HepG2 (cell line): Measurements from ENCODE around the gene FNDC3B. TPM values are rescaled to one million over a fixed set of nuclear protein-coding genes. Genes with fewer than 3 reads are reported as not detected.
"Not testable (repeated sequence)": the region's sequence is repeated elsewhere in the genome, so short reads cannot be mapped to it uniquely, and the experiment has no call there.

Experiments used
- ATAC-seq: fragments of 200-7000 bp; cut with Tn5 transposase; 3 replicates; pipeline ENCODE4 v1.9.1; 2020; ENCODE audit warnings: mild to moderate bottlenecking, moderate library complexity
- BruUV-seq: library from RNA; stranded (reverse); fragments of 400-500 nt; replicated peaks from 2 replicates; lab custom pipeline; 2021; lab: Mats Ljungman, UMichigan
- CTCF ChIA-PET: fragments of 300-600 bp; formaldehyde crosslinking; extraction: SDS; loops from one replicate; lab custom pipeline; 2021; ENCODE audit warnings: low total read pairs, inconsistent platforms, low intra/inter-chr PET ratio; lab: Yijun Ruan, JAX
- POLR2A ChIA-PET: fragments of 350-600 bp; sonication (Branson Sonifier 250); formaldehyde crosslinking; loops from one replicate; lab custom pipeline; 2020; ENCODE audit warnings: antibody characterized with exemption, inconsistent platforms; lab: Yijun Ruan, JAX
- DNase-seq: peaks from one replicate; pipeline ENCODE4 v3.0.0-alpha.2; 2015; ENCODE audit warnings: low spot score
- FAIRE-seq: peaks from 3 replicates; lab custom pipeline; 2011; peaks lifted over from hg19 to GRCh38; lab: Jason Lieb, UNC
- H2AFZ ChIP-seq: one replicate; pipeline ENCODE4 v1.6.1; 2011; ENCODE audit warnings: low read length, inconsistent platforms
- H3K27ac ChIP-seq: fragments of 300-600 bp; 3 replicates; pipeline ENCODE4 v1.8.0; 2011; ENCODE audit warnings: mixed run types, mild to moderate bottlenecking, mixed read lengths, low read length, inconsistent platforms; ENCODE audit not compliant: insufficient read depth; ENCODE audit errors: extremely low read length
- H3K27me3 ChIP-seq, 2 experiments: fragments of 200-600 bp in 1 of 2; 2 replicates in 1 of 2; 3 replicates in 1 of 2; pipeline versions ENCODE4 v1.6.0 to v1.8.0; 2011; ENCODE audit warnings: low read length in 2 of 2, mild to moderate bottlenecking in 2 of 2, moderate library complexity in 2 of 2, inconsistent platforms in 1 of 2; ENCODE audit not compliant: insufficient read depth in 2 of 2, control insufficient read depth in 1 of 2
- H3K36me3 ChIP-seq, 2 experiments: fragments of 200-600 bp in 1 of 2; replicated peaks in 1 of 2; 2 replicates in 1 of 2; 3 replicates in 1 of 2; pipeline versions ENCODE4 v1.5.1 to v1.8.0; 2011; ENCODE audit warnings: low read length in 2 of 2, inconsistent platforms in 1 of 2; ENCODE audit not compliant: insufficient read depth in 2 of 2, control insufficient read depth in 1 of 2
- H3K4me1 ChIP-seq: 2 replicates; pipeline ENCODE4 v1.5.1; 2012; ENCODE audit warnings: low read length, inconsistent platforms; ENCODE audit not compliant: insufficient read depth
- H3K4me2 ChIP-seq: 2 replicates; pipeline ENCODE4 v1.6.0; 2011; ENCODE audit warnings: low read depth, low read length, inconsistent platforms
- H3K4me3 ChIP-seq, 3 experiments: fragments of 200-600 bp in 1 of 3; sonication (generic), shearing (Covaris generic) in 1 of 3; replicated peaks in 1 of 3; 2 replicates each; pipeline ENCODE4 v1.5.1; 2011 to 2016; ENCODE audit warnings: low read length in 3 of 3, inconsistent platforms in 2 of 3, low read depth in 2 of 3, mild to moderate bottlenecking in 2 of 3, control low read depth in 1 of 3, mixed read lengths in 1 of 3; ENCODE audit not compliant: insufficient read depth in 1 of 3
- H3K79me2 ChIP-seq: one replicate; pipeline ENCODE4 v1.6.1; 2011; ENCODE audit warnings: low read length, inconsistent platforms; ENCODE audit not compliant: insufficient read depth
- H3K9ac ChIP-seq: 2 replicates; pipeline ENCODE4 v1.6.0; 2011; ENCODE audit warnings: mild to moderate bottlenecking, low read depth, low read length, inconsistent platforms; ENCODE audit not compliant: insufficient read depth
- H3K9me3 ChIP-seq: 2 replicates; pipeline ENCODE4 v1.5.1; 2012; ENCODE audit warnings: mild to moderate bottlenecking, low read length
- H4K20me1 ChIP-seq: 2 replicates; pipeline ENCODE4 v1.6.0; 2011; ENCODE audit warnings: inconsistent platforms, mild to moderate bottlenecking, low read length, moderate library complexity; ENCODE audit not compliant: insufficient read depth
- FLYWCH1 ChIP-seq: sonication (generic); formaldehyde crosslinking; IDR thresholded peaks from 2 replicates; pipeline ENCODE4 v1.8.1; 2023; ENCODE audit warnings: mild to moderate bottlenecking, missing genetic modification reagents
- FOXO1 ChIP-seq: sonication (generic); formaldehyde crosslinking; IDR thresholded peaks from 2 replicates; pipeline ENCODE4 v1.4.0; 2020; ENCODE audit warnings: missing genetic modification reagents
- HOXA3 ChIP-seq: sonication (generic); formaldehyde crosslinking; IDR thresholded peaks from 2 replicates; pipeline ENCODE4 v1.5.0; 2020; ENCODE audit warnings: missing genetic modification reagents
- POLR2AphosphoS2 ChIP-seq: IDR thresholded peaks from 2 replicates; pipeline ENCODE4 v1.6.1; 2011; ENCODE audit warnings: low read depth, low read length, improper control_type of control experiment
- RBM22 ChIP-seq: fragments of 200-400 bp; formaldehyde crosslinking; optimal IDR thresholded peaks from 2 replicates; pipeline ENCODE3; 2017; ENCODE audit warnings: mild to moderate bottlenecking, low read length, moderate library complexity
- ZNF230 ChIP-seq: sonication (generic); formaldehyde crosslinking; IDR thresholded peaks from 2 replicates; pipeline ENCODE4 v1.4.0; 2020; ENCODE audit warnings: mild to moderate bottlenecking, missing genetic modification reagents
- WGBS: methylation state at CpG from one replicate; pipeline ENCODE4 v1.1.6; 2017; ENCODE audit warnings: low lambda C conversion rate; 5-methylcytosine and 5-hydroxymethylcytosine counted together
- in situ Hi-C: cut with HindIII; loops from 2 replicates; pipeline ENCODE4 v1.10.0; 2017; ENCODE audit warnings: low pct_unique_long_range_greater_than_20kb; ENCODE audit not compliant: extremely low pct_ligation_motif_present
- intact Hi-C: fragments of 100-400 bp; cut with micrococcal nuclease; formaldehyde crosslinking; loops from one replicate; pipeline ENCODE4 v1.10.0; 2022; ENCODE audit not compliant: unreplicated experiment
- polyA plus RNA-seq, 8 experiments: library from polyadenylated mRNA; depleted of rRNA in 3 of 8; stranded (reverse) in 7 of 8; unstranded in 1 of 8; fragments of >200 nt; fragmentation: Illumina TruSeq in 4 of 8; extraction: Trizol in 4 of 8; gene quantifications; 2 replicates each; pipeline versions ENCODE4 v1.2.1 to v1.2.3, GENCODE V29; 2011 to 2016; ENCODE audit warnings: low read depth in 4 of 8, missing spikeins in 1 of 8, mixed read lengths in 1 of 8; ENCODE audit not compliant: insufficient read depth in 1 of 8
- total RNA-seq, 5 experiments: library from RNA; depleted of rRNA; stranded (reverse); fragments of >200 nt; fragmentation: Illumina TruSeq; extraction: Trizol; gene quantifications; 2 replicates each; pipeline ENCODE4 v1.2.3, GENCODE V29; 2016; ENCODE audit warnings: low read depth in 1 of 5

The FNDC3B gene
- total and polyA plus RNA-seq, 2 of the 13 experiments (the other 11 are each of a cell fraction or from before 2014, with no cell fraction given): 74.8 to 103 TPM

DNA sequence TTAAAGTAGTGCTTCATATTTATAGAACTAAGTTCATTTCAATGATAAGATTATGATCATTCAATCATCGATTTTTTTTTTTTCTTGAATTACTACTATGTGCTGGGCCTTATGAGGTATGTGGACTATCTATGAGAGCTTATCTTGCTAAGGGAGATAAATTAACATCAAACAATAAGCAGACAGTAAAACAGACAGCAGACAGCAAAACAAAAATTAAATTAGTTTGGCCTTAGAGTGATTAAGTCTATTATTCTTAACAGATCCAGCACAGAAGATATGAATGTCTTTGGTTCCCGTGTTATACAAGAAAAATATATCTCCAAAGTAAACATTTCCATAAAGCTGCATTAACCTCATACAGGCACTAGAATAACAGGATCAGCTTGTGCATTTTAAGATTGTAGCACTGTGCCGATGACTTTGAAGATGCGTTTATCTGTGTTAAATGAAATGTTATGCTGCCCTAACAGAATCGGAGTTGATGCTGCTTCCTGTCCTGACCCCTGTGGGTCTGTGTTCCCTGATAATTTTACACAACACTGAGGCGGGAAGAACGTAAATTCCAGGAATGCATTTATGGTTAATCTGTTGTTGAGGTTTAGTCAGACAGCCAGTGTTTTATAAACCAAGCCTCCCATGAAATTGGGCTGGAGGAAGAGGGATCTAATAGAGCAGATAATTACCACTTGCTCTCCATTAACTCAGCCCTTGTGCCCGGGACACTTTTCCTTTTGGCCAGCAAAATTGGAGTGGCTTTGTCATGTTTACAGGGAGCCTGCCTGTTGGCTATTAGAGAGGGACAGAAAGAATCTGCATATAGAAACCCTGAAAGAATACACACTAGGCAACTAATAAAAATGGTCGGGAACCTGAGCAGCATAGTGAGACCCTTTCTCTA, 328.1 kb downstream of the FNDC3B start:
- TF ChIP-seq POLR2AphosphoS2 (0 out of 2 replicates have a peak, but pooled peaks have one; percentile 25), FLYWCH1 (CRISPR knock-in tag) (no peak), ZNF230 (CRISPR knock-in tag) (no peak), FOXO1 (no peak), HOXA3 (CRISPR knock-in tag) (no peak), RBM22 (peak; percentile 91)
- ChIA-PET POLR2A (no interaction called here), CTCF (no interaction called here)
- Histone ChIP-seq H4K20me1 (peaks cover 11% of the 10 kb centered on the region; the same call in 1 of the 2 replicates), H3K9me3 (no peaks in the 10 kb centered on the region), H3K79me2 (no peaks in the 10 kb centered on the region), H3K4me1 (no peaks in the 10 kb centered on the region), H2AFZ (no peak overlapping the region), H3K4me2 (no peak overlapping the region), H3K9ac (no peak overlapping the region), H3K4me3 (no peak overlapping the region), H3K36me3 (peaks cover 33 to 91% of the 10 kb centered on the region in 2 experiments), H3K27me3 (no peaks in the 10 kb centered on the region), H3K27ac (no peak overlapping the region)
- no peak for DNase-seq
- in situ Hi-C loops (no loop called here), intact Hi-C loops (no loop called here)
- no peak for FAIRE-seq
- BruUV-seq: no TSS peak
- ATAC-seq: no peak
- WGBS: 93% methylated on average over 9 of the region's 9 CpGs

DNA sequence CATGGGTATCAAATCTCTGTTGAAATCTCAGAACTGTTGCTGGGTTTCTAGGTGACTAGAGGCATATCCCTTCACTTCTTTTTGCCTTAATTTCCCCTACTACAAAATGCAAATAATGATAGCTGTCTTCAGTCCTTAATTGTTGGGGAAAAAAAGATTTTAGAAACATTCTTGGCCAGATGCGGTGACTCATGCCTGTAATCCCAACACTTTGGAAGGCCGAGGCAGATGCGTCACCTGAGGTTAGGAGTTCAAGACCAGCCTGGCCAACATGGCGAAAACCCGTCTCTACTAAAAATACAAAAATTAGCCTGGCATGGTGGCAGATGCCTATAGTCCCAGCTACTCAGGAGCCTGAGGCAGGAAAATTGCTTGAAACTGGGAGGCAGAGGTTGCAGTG, 329.2 kb downstream of the FNDC3B start:
- BruUV-seq, POLR2A ChIA-PET, H3K79me2 ChIP-seq, H3K4me1 ChIP-seq, H2AFZ ChIP-seq, DNase-seq, ATAC-seq, CTCF ChIA-PET, H3K9me3 ChIP-seq, H3K4me3 ChIP-seq, intact Hi-C loops, H3K27me3 ChIP-seq, H3K4me2 ChIP-seq, H3K27ac ChIP-seq, FAIRE-seq, H3K9ac ChIP-seq, in situ Hi-C loops: not testable (repeated sequence)
- peaks cover 16% of the 10 kb centered on the region for H4K20me1 ChIP-seq
- 100% methylated on average over 5 of the region's 5 CpGs for WGBS
- peaks cover 33 to 90% of the 10 kb centered on the region in 2 experiments for H3K36me3 ChIP-seq
